Mucosa of stomach (tissue), 1 donor: Measurements from ENCODE around the gene LCN9.

Experiments used
- H3K27me3 ChIP-seq: one replicate; pipeline ENCODE4 v1.7.0; 2013; ENCODE audit warnings: mild to moderate bottlenecking, low read length; ENCODE audit not compliant: control insufficient read depth, insufficient read depth
- H3K36me3 ChIP-seq: one replicate; pipeline ENCODE4 v1.7.0; 2013; ENCODE audit warnings: low read length; ENCODE audit not compliant: control insufficient read depth, insufficient read depth
- H3K4me1 ChIP-seq: one replicate; pipeline ENCODE4 v1.7.0; 2013; ENCODE audit warnings: mild to moderate bottlenecking, low read length; ENCODE audit not compliant: control insufficient read depth, insufficient read depth
- H3K4me3 ChIP-seq: one replicate; pipeline ENCODE4 v1.7.0; 2013; ENCODE audit warnings: low read length
- H3K9ac ChIP-seq: one replicate; pipeline ENCODE4 v1.7.0; 2013; ENCODE audit warnings: mild to moderate bottlenecking, low read length, moderate library complexity
- H3K9me3 ChIP-seq: one replicate; pipeline ENCODE4 v1.7.0; 2013; ENCODE audit warnings: mild to moderate bottlenecking, low read length, moderate library complexity; ENCODE audit not compliant: control insufficient read depth
- donor health status: Pancreatic carcinoma.

Gene LCN9, protein sequence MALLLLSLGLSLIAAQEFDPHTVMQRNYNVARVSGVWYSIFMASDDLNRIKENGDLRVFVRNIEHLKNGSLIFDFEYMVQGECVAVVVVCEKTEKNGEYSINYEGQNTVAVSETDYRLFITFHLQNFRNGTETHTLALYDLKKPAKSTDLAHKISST

DNA sequence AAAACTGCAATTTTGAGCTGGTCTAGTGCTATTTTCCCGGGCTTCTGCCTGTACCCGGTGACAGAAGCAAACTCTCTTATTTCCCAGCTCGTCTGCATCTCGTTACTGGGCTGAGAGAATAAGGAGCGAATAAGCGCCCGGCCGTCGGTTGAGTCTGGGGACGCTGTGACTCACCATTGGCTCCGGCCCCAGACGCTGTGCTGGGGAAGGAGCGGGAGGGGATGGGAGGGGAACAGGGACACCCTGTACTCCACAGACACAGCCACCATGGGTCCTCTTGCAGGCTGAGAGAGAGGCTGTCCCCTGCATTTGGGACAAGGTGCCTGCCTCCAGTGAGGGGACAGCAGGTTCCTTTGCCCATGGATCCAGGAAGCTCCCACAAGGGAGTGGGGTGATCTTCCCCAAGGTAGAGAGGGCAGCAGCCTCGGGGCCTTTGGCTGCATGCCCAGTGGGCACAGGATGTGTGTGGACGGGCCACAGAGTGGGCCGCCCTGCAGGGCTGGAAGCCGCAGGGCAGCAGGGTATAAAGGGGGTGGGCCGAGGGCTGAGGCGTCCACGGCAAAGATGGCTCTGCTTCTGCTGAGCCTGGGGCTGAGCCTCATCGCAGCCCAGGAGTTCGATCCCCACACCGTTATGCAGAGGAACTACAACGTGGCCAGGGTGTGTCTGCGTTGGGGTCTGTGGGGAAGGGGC lies at the start of gene LCN9:
Gene LCN9 (plus strand): TSS at position 552 of the 693 bp plus-strand sequence. CDS start 13 bp downstream, at position 565.
- no peak within 1 kb of the TSS for H3K4me3 ChIP-seq

DNA sequence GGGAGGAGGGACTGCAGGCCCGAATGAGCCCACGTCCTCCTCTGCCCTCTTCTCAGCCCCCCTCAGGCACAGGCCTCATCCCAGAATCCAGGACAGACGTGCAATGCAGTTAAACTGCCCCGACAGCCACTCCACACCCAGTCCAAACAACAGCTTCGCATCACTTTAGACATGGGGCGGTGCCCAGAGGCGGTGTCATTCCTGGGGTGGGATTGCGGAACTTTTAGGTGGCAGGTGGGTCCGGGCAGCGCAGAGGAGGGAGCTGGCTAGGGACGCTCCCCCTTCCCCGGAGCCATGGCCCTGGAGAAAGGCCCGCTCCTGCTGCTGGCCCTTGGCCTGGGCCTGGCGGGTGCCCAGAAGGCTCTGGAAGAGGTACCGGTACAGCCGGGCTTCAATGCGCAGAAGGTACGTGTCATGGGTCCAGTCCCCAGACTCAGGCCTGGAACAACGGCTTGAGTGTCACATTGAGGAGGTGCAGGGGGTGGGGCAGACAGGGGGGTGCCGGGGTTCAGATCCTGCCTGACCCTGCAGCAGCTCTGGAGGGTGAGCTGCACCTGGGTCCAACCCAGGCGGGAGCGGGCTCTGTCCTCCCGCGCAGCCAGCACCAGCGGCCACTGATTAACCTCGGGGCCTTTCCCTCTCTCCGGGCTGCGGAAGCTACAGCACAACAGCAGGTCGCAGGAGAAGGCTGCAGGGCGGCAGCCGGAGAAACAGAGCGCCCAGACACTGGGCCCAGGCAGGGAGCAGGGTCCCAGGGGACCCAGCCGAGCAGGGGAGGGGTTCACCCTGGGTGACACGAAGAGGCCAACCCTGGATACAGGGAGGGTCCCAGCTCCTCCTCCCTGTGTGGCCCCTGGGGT lies 48.9 kb upstream of the LCN9 start:
- Histone ChIP-seq H3K9me3 (no peaks in the 10 kb centered on the region), H3K9ac (no peak overlapping the region), H3K4me1 (no peaks in the 10 kb centered on the region), H3K4me3 (no peak overlapping the region), H3K27me3 (no peaks in the 10 kb centered on the region), H3K36me3 (no peaks in the 10 kb centered on the region)

More for the DNA sequence above, at the start of gene LCN9:
- no peaks in the 10 kb centered on the region for H3K27me3 ChIP-seq
- H3K36me3 ChIP-seq, result no peaks in the 10 kb centered on the region
- no peak within 1 kb of the TSS for H3K9ac ChIP-seq
- H3K4me1 ChIP-seq, result no peaks in the 10 kb centered on the region
- no peaks in the 10 kb centered on the region for H3K9me3 ChIP-seq

DNA sequence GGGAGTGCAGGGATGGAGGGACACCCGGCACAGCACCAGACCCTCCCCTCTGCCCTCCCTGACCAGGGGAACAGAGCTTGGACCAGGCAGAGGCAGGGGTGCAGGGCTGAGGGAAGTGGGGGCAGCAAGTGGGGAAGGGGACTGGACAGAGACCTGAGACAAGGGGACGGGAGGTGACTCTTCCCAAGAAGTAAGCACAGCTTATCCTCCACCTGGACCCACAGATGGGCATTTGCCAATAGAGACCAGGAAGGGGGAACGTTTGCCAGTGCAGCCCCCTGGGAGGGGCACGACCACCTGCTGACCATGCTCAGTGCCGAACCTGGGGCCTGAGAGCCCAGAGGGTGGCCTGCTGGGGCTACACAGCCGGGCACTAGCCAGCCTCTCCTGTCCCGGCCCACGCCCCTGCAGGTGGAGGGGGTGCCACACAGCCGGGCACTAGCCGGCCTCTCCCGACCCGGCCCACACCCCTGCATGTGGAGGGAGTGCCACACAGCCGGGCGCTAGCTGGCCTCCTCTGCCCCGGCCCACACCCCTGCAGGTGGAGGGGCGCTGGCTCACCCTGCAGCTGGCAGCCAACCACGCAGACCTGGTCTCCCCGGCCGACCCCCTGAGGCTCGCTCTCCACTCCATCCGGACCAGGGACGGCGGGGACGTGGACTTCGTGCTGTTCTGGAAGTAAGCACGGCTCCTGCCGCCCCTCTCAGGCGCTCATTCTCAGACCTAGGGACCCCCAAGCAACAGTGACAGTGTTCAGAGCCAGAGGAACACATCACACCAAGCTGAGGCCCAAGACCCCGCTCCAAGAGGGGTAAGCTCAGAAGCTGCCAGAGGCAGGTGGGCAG lies 48.1 kb upstream of the LCN9 start:
- no peaks in the 10 kb centered on the region for H3K4me1 ChIP-seq
- no peaks in the 10 kb centered on the region for H3K36me3 ChIP-seq
- H3K27me3 ChIP-seq, result no peaks in the 10 kb centered on the region
- H3K9ac ChIP-seq, result no peak overlapping the region
- no peaks in the 10 kb centered on the region for H3K9me3 ChIP-seq
- H3K4me3 ChIP-seq, result no peak overlapping the region

DNA sequence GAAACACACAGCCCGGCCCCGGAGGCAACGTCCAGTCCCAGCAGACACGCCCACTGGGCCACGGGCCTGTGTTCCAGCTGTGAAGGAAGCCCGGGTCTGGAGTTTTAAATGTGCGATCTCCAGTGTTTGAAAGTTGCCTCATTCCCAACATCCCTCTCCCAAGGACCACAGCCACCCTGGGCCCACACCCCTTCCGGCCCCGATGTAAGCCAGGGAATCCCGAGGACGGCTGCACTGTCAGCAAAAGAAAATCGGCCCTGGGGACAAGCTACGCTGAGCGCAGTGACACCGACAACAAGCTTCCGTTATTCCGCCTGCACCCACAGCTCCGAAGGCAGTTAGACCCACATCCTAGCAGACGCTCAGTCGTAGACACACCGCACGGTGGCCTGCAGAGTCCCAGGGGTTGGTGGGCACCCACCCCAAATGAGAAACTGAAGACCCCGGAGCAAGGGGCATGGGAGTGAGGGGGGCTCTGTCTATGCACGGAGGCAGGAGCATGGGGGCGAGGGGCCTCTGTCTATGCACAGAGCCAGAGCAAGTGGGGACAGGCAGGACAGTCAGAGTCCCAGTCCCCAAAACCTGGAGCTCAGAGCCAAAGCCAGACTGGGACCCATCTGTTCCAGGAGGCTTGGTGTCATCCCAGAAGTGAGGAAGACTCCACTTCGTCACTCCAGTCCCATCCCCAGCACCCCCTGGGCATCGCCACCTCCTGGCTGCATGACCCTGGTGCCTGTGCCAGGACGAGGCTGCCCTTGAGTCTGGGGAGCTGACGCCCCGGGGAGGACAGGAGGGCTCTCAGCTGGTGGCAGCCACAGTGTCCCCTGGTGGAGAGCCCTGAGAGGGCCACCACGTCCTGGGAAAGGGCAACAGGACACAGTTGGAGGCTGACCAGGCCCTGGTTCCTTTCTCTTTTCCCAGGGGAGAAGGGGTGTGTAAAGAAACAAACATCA lies 47.2 kb upstream of the LCN9 start:
- no peaks in the 10 kb centered on the region for H3K27me3 ChIP-seq
- H3K4me1 ChIP-seq, result no peaks in the 10 kb centered on the region
- no peak overlapping the region for H3K4me3 ChIP-seq
- no peak overlapping the region for H3K9ac ChIP-seq
- no peaks in the 10 kb centered on the region for H3K36me3 ChIP-seq
- no peaks in the 10 kb centered on the region for H3K9me3 ChIP-seq

DNA sequence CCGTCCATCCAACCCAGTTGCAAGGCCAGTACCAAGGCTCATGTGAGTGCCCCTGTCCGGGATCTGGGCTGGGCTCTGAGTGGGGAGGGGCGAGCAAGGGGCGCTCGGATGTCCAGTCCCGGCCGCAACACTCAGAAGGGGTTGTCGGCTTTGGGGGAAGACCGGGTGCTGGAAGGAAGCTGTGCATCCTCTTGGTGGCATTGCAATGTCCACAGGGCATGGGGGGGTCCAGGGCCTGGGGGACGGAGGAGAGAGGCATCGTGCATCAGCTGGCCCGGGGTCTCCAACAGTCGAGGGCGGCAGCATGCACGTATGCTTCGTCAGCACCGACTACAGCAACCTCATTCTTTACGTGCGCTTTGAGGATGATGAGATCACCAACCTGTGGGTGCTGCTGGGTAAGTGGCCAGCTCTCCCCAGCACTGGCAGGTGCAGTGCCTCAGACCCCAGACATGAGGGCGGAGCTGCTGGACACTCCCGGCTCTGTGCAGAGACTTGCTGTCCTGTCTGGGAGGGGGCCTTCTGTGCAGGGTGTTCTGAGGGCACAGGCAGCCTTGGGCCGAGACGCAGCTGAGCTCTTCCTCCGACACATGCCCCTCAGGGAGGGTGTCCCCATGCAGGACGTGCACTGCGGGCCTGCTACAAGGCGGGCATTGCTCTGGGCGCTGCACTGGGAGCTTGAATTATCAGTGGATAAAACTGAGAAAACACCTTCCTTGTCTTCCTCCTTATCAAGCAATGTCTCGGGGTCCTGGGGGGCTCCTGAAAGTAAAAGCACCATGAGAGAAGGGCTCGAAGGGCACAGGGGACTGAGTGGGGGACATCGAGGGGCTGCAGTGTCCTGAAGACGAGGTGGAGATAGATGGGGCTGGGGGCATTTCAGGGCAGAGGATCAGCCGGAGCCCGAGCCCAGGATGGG lies 46.2 kb upstream of the LCN9 start:
- Histone ChIP-seq H3K9ac (no peak overlapping the region), H3K4me1 (no peaks in the 10 kb centered on the region), H3K4me3 (no peak overlapping the region), H3K36me3 (no peaks in the 10 kb centered on the region), H3K27me3 (no peaks in the 10 kb centered on the region), H3K9me3 (no peaks in the 10 kb centered on the region)

DNA sequence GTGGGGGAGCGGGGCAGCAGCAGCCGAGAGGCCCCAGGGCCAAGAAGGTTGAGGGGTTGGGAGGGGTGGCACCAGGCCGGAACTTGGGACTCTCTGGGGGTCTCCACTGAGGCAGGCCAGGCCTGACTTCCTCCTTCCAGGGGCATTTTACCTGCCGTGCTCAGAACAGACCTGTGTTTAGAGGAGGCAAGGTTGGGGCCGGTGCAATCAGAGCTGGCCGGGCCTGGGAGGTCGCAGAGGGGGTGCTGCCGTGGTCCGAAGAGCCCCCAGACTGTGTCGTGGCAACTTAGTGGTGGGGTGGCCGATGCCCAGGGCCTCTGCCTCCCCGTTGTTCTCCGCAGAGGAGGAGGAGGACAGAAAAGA lies 45.6 kb upstream of the LCN9 start:
- H3K36me3 ChIP-seq, result no peaks in the 10 kb centered on the region
- no peaks in the 10 kb centered on the region for H3K4me1 ChIP-seq
- no peaks in the 10 kb centered on the region for H3K27me3 ChIP-seq

DNA sequence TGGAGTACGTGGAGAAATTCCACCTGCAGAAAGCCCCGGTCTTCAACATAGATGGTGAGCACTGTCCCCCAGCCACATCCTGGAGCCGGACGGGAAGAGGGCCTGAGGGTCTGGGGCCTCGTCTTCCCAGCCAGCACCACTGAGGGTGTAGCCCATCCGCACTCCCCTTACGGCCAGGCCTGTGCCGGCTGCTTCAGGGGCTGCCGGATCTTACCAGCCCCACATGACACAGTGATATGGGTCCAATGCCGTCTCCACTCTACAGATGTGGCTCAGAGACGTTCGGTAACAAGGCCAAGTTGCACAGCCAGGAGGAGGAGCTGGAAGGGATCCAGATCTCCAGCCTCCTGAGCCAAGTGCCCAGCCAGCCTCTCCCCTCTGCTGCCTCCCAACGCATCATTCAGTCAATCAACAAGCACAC lies 45.1 kb upstream of the LCN9 start:
- Histone ChIP-seq H3K27me3 (no peaks in the 10 kb centered on the region), H3K36me3 (no peaks in the 10 kb centered on the region), H3K9ac (no peak overlapping the region), H3K9me3 (no peaks in the 10 kb centered on the region), H3K4me3 (no peak overlapping the region), H3K4me1 (no peaks in the 10 kb centered on the region)

More for the DNA sequence above, 45.6 kb upstream of the LCN9 start:
- Histone ChIP-seq H3K9me3 (no peaks in the 10 kb centered on the region), H3K9ac (no peak overlapping the region), H3K4me3 (no peak overlapping the region)

DNA sequence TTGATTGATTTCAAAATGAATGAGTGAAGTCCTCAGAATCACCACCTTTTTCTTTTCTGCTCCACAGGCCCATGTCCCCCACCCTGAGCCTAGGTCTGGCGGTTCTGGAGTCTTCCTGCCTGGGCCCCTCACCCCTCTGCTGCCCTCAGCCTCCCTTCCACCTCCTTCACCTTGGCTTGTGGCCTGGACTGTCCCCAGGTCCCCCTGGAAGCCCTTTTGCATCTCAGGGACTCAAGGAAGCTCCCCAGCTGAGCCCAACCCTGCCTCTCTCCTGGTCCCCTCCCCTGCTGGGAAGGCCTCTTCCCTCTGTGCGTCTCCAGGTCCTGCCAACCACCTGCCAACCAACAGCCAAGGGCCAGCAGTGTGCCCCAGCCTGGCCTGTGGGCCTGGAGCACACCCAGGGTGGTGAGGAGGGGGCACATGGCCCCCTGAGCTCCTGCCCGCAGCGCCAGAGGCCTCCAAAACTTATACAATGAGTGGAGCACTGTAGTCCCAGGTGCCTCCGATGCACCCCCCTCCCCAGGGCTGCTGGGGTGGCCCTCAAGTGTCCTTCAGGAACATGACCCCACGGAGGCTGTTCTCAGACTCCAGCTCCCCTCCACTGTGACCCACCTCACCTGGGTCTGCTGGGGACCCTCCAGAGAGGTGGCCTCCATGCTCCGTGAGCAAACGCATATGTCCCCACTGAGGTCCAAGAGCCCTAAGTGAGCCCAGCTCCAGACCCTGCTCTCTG lies 44.1 kb upstream of the LCN9 start:
- Histone ChIP-seq H3K4me1 (no peaks in the 10 kb centered on the region), H3K36me3 (no peaks in the 10 kb centered on the region), H3K4me3 (no peak overlapping the region), H3K9me3 (no peaks in the 10 kb centered on the region), H3K27me3 (no peaks in the 10 kb centered on the region), H3K9ac (no peak overlapping the region)

DNA sequence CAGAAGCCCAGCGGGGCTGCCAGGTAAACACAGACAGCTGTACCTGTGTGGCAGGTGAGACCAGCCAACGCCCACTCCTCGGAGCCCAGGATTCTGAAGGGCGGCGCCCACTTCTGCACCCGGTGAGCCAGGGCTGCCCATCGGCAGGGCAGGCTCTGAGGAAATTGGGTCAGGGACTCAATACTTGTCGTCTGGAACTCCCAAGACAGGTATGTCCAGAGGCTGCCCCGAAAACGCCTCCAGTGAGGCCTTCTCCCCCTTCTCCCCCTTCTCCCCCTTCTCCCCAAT lies 43.6 kb upstream of the LCN9 start:
- Histone ChIP-seq H3K9me3 (no peaks in the 10 kb centered on the region), H3K9ac (no peak overlapping the region), H3K4me3 (no peak overlapping the region), H3K27me3 (no peaks in the 10 kb centered on the region), H3K4me1 (no peaks in the 10 kb centered on the region), H3K36me3 (no peaks in the 10 kb centered on the region)

DNA sequence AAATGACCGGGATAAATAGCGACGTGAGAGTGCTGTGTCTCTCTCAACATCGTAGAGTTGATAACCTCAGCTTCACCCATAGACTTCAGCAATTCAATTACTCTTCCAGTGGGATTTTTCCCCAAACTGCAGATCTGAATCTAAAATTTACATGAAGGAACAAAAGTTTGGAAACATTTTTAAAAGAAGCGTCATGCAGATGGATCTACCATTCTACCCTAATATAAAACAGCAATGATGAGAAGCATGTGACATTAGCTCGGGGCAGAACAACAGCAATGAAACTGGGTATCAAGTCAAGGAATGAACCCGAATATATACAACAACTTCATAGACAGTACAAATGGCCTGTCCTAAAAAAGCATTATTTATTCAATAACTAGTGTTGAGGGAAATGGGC lies 42.6 kb upstream of the LCN9 start:
- no peaks in the 10 kb centered on the region for H3K36me3 ChIP-seq
- no peak overlapping the region for H3K4me3 ChIP-seq
- no peaks in the 10 kb centered on the region for H3K27me3 ChIP-seq
- H3K9me3 ChIP-seq, result no peaks in the 10 kb centered on the region
- H3K9ac ChIP-seq, result no peak overlapping the region
- H3K4me1 ChIP-seq, result no peaks in the 10 kb centered on the region
